Stimulated activated CD4-positive, alpha-beta T cell treated with anti-CD3 and anti-CD28 coated beads, Interleukin-2, amount 100 ng/mL, for 24 hours (primary cell): Measurements from ENCODE around the gene UBA3.

ENCODE experiments used
- DNase-seq, 2 donors: peaks; one replicate each; pipeline ENCODE4 v3.0.0-alpha.2; 2020

The UBA3 gene

GRCh38 chr3:69097407-69098086, 17.4 kb upstream of the UBA3 start:
- no peak for DNase-seq

GRCh38 chr3:69096299-69096698, 16.1 kb upstream of the UBA3 start:
- DNase-seq, result no peak

DNA sequence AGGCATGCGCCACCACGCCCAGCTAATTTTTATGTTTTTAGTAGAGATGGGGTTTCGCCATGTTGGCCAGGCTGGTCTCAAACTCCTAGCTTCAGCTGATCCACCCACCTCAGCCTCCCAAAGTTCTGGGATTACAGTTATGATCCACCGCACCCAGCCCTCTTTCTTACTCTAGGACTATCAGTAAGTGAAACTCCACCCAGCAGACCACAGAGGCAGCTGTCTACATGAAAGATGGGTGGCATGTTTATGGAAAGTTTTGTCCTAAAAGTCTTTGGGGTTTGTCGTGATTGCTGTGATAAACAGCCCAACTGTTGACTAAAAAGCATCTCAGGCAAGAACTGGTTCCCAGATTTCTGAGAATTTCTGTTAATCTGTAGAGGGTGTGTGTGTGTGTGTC, 15.5 kb upstream of the UBA3 start:
- DNase-seq, result peak in 1 of 2 donors; percentile 29

DNA sequence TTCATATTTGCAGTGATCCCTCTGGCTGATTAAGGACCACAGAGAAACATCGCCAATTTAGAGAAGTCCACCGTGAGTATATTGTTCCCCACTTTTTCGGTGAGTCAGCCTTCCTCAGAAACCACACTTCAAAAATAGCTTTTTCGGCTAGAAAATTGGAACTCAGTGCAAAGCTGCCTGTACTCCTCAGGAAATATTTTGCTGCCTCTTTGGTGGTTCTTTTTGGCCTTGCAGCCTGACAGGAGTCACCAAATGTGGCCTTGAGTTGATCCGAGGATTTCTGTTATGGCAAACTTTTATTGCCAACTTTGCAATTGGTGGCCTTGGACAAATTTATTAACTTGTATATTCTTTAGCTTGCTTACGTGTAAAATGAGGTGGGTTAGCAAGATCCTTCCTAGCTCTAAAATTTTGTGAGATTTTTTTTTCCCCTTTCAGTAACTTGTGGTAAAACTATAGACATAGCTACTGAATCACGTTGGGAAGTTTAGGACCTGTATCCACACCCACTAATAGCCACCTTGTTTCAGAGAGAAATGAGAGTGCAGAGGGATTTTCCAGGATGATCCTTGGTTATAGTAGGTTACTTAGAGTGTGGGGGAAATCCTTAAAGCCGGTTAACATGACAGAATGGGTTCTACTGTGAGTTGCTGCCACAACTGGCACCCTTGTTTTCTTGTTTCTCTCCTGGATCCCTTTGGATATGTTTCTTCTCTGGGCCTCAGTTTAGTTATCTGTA, 14.5 kb upstream of the UBA3 start:
- DNase-seq, result no peak

GRCh38 chr3:69092030-69092516, 11.9 kb upstream of the UBA3 start:
- no peak for DNase-seq

DNA sequence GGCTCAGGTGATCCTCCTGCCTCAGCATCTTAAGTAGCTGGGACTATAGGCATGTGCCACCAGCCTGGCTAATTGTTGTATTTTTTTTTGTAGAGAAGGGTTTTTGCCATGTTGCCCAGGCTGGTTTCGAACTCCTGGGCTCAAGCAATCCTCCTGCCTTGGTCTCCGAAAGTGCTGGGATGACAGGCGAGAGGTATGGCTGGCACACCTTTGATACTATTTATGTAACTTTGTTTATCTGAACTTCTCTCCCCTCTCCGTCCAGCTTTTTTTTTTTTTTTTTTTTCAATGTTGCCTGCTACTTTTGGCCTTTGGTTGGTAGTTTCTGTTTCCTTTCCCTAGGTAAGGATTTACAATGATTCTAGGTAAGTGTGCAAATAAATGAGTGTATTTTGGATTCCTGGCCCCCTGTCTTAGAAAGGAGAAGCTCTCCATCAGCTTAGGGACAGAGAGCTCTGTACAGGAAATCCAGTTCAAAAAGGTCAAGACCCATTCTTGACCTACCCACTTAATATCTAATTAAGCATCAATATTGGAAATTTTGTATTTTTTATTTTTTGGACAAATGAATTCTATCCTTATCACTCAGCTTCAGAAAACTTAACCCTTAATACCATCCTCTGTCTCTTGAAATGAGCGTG, 11.3 kb upstream of the UBA3 start:
- no peak for DNase-seq

- no peak for DNase-seq
Observed at GRCh38 chr3:69090021-69090420, 9.9 kb upstream of the UBA3 start.

- no peak for DNase-seq
Observed at GRCh38 chr3:69088063-69088462, 7.9 kb upstream of the UBA3 start.

DNA sequence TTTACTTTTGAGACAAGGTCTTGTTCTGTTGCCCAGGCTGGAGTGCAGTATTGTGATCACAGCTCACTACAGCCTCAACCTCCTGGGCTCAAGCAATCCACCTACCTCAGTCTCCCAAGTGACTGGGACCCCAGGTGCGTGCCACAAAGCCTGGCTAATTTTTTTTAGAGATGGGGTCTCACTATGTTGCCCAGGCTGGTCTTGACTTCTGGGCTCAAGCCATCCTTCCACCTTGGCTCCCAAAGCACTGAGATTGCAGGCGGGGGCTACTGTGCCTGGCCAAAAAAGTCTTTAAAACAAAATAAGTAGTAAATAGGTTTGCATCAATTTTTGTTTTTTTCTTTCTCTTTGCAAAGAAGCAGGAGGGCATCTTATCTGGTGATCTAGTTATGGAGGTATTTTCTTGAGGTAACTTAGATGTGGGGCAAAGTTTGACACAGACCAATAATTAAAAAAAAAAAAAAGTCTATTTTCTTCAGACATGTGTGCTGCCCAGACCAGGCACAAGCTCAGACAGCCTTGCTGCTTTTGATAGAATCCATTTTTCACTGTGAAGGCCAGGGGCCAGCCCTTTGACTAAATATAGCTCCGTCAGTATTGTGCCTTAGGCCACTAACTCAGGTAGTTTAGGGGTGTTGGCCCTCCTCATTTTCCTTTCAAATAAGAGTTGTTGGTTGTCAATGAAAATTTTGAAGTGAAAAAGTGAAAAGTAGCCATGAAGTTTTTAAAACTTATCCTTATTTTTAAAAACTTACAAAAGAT, 7.0 kb upstream of the UBA3 start:
- DNase-seq, result no peak

DNA sequence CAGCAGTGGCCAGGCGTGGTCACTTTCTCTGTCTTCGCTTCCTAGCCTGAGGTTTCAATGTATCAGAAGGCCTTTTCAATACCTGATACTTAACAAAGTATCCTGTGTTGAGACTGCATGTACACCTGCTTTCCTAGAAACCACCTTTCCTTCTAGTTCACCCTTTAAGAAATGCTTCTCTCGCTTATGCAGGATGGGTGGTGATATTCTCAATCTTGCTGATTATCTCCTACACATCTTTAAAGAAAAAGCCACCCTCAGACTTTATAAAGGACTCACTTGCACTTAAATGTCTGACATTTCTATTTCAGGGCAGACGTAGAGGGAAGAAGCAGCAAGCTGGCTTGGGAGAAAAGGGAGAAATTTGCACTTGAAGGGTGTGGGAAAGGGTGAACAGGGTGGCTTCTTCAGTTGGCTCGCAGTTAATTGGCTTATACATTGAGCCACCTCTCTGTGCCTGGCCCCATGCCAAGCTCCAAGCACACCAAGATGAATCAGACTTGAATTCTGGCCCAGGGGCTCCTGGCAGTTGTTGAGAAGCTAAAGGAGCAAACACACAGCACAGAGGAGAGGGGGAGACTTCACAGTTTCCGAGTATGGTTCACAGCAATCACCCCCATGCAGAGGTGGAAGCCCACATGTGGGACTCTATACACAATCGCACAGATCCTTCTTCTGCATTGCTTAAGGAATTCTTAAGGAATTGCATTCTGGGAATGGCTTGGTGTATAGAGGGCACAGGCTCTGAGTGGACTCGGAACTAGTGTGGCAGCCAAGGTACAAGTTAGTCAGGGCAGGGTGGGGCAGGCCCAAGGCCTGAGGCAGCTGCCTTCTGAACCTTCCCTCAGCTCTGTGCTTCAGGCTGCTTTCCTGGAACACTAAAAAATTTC, 5.9 kb upstream of the UBA3 start:
- peak; percentile 82 to 85 for DNase-seq

DNA sequence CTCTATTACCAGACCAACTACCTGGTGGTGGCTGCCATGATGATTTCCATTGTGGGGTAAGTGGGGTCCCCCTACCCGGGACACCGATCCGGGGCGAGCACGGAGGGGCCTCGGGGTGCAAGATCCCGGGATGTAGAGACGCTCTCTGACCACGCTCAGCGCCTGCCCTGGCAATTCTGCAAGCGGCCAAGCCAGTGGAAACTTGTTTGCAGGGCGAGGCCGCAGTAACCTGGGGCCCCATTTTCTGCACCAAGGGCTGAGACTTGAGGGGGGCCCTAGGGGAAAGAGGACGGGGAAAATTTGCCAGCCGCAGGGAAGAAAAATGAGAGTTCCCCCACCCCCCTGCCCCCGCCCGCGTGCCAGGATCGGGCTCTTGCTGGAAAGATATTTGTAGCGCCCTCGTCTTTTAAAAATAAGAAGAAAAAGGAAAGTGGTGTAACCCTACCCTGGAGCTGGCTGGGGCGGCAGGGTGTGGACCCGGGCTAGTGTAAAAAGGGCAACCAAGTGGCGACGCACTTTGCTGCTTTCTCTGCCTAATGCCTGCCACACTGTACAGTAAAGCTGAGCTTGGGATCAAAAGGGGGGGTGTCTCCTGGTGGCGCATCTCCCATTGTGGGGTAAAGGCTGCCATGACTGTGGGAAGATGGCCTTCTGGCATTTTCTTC, 5.1 kb upstream of the UBA3 start:
- peak in 1 of 2 donors; percentile 38 for DNase-seq

- DNase-seq, result peak; percentile 90
Observed at GRCh38 chr3:69084326-69085167, 4.4 kb upstream of the UBA3 start, which contains the start of gene ARL6IP5. Gene ARL6IP5, plus strand, starts transcription at chr3:69084937. Its CDS starts 111 bp downstream, at chr3:69085048.

GRCh38 chr3:69082805-69083204, 2.6 kb upstream of the UBA3 start:
- peak; percentile 68 to 79 for DNase-seq

DNA sequence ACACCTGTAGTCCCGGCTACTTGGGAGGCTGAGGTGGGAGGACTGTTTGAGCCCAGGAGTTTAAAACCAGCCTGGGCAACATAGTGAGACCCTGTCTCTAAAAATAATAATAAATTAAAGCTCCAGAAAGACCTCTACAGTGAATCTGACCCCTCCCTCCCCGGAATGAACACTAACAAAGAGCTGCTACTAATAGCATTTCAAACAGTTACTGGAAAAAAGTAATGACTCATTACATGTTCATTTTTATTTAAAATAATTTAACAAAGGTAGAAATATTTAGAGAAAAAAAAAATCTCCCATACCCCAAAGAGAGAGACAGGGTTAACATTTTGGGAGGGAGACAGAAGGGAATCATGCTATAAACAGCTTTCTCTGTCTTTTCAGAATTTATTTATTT, 2.2 kb upstream of the UBA3 start:
- no peak for DNase-seq

GRCh38 chr3:69081583-69082262, 1.6 kb upstream of the UBA3 start:
- no peak for DNase-seq

DNA sequence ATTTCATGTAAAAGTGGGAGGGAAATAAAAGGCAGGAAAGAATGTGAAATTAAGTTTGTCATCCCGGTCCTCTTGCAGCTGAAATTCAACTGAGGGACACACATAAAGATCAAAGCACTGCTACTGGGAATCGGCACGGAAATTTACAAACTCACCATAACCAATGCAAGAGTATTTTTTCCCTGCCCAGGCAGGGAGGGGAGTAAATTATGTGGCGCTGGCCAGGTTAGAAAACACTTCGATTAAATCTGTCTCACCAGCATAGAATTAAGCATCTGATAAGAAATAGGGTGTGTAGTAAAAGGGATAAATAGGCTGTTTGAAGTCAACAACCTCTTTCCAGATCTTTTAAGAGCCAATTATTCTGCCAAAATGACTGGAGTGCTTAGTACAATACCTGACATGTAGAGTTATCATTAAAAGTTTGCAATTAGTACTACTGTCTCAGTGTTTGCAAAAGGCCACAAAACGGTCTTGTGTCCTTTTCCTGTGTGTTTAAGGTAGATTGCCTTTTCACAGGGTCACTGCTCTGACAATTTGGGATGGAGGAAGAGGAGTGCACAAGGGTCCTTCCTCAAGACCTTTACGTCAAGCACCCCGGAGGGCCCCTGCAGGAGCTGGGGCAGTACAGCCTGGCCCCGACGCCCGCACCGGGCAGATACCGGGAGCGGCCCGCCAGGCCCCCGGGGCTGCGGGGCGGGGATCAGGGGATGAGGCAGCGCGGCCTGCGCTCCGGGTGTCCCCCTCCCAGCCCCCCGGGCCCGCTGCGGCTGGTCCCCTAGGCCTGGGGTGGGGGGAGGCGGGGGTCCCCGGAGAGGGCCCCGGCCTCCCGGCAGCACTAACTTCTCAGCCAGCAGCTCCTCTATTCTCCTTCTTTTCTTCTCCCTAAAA, 651 bp downstream of the UBA3 start:
- no peak for DNase-seq

DNA sequence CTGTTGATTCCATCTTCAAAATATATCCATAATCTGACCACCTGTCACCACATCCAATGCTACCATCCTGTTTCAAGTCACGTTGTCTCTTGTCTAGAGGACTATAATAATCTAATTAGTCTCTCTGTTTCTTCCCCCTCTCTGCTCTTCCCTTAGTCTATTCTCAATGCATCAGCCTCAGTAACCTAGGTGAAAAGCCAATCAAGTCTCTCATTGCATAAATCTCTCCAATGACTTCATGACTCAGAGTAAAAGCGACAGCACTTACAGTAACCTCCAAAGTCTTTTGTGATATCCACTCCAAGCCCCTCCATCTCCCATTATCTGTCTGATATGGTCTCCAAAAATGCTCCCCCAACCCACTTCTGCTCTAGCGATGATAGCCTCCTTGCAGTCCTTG, 7.2 kb downstream of the UBA3 start:
- no peak for DNase-seq

DNA sequence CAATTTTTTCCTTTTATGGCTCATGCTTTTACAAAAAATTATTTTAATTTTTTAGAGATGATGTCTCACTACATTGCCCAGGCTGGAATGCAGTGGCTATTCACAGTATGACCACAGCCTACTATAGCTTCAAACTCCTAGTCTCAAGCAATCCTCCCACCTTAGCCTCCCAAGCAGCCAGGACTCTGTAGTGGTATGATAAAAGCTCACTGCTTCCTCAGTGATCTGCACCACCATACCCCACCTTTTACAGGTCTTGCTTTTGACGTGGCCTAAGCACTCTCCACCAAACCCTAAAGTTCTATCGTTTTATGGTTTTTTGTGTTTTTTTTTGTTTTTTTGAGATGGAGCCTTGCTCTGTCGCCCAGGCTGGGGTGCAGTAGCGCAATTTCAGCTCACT, 14.0 kb downstream of the UBA3 start:
- DNase-seq, result no peak
